NOMO-1 (cell line): Measurements from ENCODE around the gene PGM5.
A peak's percentile ranks its signal among the peaks of the same experiment; 100 is the strongest.

Source experiments
- DNase-seq, 2 experiments: peaks; one replicate each; lab custom pipeline; 2025; ENCODE audit not compliant: unreplicated experiment in 2 of 2; lab: John Stamatoyannopoulos, UW

PGM5 gene

DNA sequence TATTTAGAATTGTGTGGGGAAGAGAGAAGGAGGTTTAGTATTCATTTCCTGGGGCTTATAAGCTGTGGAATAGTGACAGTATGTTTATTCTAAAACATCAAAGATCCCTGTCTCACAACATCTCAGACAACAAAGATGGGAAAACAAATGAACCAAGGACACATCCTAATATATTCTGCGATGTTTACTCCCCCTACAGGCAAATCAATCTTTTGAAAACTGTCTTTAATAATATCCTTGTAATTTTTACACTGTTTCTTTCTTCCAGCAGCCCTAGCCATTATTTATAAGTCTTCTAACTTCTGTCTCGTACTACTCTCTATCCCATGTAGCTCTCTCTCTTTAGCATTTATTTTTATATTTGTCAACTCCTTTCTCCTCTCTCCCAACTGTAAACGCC, 217.7 kb downstream of the PGM5 start:
- no peak for DNase-seq

DNA sequence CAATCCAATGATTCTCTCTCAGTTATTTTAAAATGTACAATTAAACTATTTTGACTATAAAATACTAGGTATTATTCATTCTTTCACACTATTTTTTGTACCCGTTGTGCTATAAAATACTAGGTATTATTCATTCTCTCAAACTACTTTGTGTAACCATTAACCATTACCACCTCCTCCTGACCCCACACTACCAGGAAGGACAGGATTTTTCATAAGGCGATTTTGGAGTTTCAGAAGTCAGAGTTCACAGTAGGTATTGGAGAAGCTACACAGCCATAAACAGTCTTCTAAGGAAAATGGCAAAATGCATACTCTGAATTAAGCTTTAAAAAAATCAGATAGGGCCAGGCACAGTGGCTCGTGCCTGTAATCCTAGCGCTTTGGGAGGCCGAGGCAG, 219.4 kb downstream of the PGM5 start:
- no peak for DNase-seq

DNA sequence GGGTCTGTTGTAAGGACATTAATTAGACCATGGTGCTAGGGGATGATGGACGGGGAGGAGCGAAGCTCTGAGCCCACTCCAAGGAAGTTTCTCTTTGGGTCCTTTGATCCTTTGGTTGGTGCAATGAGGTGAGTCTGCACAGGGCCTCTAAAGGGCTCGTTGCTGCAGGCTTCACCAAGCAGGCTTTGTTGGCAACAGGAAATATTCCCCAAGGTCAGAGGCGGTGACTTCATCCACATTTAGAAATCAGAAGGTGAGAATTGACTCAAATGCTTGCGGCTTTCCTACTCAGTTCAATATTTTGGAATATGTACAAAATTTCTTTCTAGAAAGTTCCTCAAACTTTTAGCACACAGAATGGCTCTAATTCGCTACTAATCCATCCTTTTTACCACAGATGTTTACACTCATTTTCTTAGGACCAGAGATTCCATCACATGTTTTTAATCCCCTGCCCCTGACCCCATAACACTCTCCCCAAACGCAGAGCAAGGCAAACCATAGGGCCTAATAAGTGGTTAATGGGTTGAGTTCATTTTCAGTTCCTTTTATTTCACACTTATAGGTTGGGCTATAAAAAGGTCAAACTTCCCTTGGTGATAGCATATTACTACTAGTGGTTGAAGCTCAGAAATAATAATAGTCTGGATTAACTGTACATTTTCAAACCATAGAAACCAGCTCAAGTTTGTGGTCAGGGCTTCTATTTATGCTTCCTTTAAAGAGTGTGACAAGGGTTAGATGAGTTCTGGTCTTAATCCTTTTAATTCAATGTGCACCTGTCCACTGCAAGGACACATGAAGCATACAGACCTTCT, 221.6 kb downstream of the PGM5 start:
- peak in 1 of 2 experiments; percentile 42 for DNase-seq
